ENCODE results near the gene CTTNBP2NL. TPM values are rescaled to one million over a fixed set of nuclear protein-coding genes. Genes with fewer than 3 reads are reported as not detected.

Gene CTTNBP2NL
- polyA plus RNA-seq, 2 of the 4 experiments (the other 2 are of a cell fraction), result 5.8 to 8.7 TPM

GRCh38 chr1:112510340-112510739 is 114.3 kb downstream of the CTTNBP2NL start:
- H3K4me1 ChIP-seq, result peaks cover 3% of the 10 kb centered on the region; the same call in 1 of the 3 replicates
- H3K9me3 ChIP-seq, result no peaks in the 10 kb centered on the region
- no peak for TF ChIP-seq FOSB (CRISPR knock-in tag; IDR thresholded peaks at IDR 0.05)
- no peak for TF ChIP-seq RARB (CRISPR knock-in tag; IDR thresholded peaks at IDR 0.05)
- TF ChIP-seq, protein P1, sequence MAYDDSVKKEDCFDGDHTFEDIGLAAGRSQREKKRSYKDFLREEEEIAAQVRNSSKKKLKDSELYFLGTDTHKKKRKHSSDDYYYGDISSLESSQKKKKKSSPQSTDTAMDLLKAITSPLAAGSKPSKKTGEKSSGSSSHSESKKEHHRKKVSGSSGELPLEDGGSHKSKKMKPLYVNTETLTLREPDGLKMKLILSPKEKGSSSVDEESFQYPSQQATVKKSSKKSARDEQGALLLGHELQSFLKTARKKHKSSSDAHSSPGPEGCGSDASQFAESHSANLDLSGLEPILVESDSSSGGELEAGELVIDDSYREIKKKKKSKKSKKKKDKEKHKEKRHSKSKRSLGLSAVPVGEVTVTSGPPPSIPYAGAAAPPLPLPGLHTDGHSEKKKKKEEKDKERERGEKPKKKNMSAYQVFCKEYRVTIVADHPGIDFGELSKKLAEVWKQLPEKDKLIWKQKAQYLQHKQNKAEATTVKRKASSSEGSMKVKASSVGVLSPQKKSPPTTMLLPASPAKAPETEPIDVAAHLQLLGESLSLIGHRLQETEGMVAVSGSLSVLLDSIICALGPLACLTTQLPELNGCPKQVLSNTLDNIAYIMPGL (CRISPR knock-in tag; IDR thresholded peaks at IDR 0.05; ENCODE audit: borderline replicate concordance), result no peak
- TF ChIP-seq EHMT2 (IDR thresholded peaks at IDR 0.05; ENCODE audit: low read depth), result no peak
- TF ChIP-seq, protein P2, sequence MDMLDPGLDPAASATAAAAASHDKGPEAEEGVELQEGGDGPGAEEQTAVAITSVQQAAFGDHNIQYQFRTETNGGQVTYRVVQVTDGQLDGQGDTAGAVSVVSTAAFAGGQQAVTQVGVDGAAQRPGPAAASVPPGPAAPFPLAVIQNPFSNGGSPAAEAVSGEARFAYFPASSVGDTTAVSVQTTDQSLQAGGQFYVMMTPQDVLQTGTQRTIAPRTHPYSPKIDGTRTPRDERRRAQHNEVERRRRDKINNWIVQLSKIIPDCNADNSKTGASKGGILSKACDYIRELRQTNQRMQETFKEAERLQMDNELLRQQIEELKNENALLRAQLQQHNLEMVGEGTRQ (IDR thresholded peaks at IDR 0.05), result no peak
- no peak for TF ChIP-seq TFCP2L1 (CRISPR knock-in tag; IDR thresholded peaks at IDR 0.05)
- TF ChIP-seq MAFK (IDR thresholded peaks at IDR 0.05; ENCODE audit: partially characterized antibody), result no peak
- TF ChIP-seq, protein P3, sequence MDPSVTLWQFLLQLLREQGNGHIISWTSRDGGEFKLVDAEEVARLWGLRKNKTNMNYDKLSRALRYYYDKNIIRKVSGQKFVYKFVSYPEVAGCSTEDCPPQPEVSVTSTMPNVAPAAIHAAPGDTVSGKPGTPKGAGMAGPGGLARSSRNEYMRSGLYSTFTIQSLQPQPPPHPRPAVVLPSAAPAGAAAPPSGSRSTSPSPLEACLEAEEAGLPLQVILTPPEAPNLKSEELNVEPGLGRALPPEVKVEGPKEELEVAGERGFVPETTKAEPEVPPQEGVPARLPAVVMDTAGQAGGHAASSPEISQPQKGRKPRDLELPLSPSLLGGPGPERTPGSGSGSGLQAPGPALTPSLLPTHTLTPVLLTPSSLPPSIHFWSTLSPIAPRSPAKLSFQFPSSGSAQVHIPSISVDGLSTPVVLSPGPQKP (IDR thresholded peaks at IDR 0.05; ENCODE audit: low read depth, low read length), result no peak
- TF ChIP-seq BHLHE40 (IDR thresholded peaks at IDR 0.05; ENCODE audit: low read depth, low read length), result no peak
- no peak for TF ChIP-seq HEYL (CRISPR knock-in tag; IDR thresholded peaks at IDR 0.05)
- TF ChIP-seq, protein P4, sequence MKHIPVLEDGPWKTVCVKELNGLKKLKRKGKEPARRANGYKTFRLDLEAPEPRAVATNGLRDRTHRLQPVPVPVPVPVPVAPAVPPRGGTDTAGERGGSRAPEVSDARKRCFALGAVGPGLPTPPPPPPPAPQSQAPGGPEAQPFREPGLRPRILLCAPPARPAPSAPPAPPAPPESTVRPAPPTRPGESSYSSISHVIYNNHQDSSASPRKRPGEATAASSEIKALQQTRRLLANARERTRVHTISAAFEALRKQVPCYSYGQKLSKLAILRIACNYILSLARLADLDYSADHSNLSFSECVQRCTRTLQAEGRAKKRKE (CRISPR knock-in tag; IDR thresholded peaks at IDR 0.05; ENCODE audit: low read depth), result no peak
- TF ChIP-seq HDAC2 (IDR thresholded peaks at IDR 0.05), result no peak
- no peak for TF ChIP-seq FOSL2 (IDR thresholded peaks at IDR 0.05)
- no peak for TF ChIP-seq FOSL2 (CRISPR knock-in tag; IDR thresholded peaks at IDR 0.05)
- TF ChIP-seq, protein P5, sequence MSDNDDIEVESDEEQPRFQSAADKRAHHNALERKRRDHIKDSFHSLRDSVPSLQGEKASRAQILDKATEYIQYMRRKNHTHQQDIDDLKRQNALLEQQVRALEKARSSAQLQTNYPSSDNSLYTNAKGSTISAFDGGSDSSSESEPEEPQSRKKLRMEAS (IDR thresholded peaks at IDR 0.05), result no peak
- no peak for TF ChIP-seq ZNF302 (CRISPR knock-in tag; IDR thresholded peaks at IDR 0.05)
- no peak for TF ChIP-seq PHF8 (IDR thresholded peaks at IDR 0.05; ENCODE audit: borderline replicate concordance, low read depth)
- no peak for TF ChIP-seq ZC3H11A (IDR thresholded peaks at IDR 0.05)
- TF ChIP-seq ZFP36 (IDR thresholded peaks at IDR 0.05; ENCODE audit: borderline replicate concordance, partially characterized antibody), result no peak
- no peak for TF ChIP-seq SREBF2 (IDR thresholded peaks at IDR 0.05)
- H3K4me2 ChIP-seq, result no peak overlapping the region
- H3K27ac ChIP-seq, result no peak overlapping the region
- FAIRE-seq, result no peak
- no peak overlapping the region for H3K4me3 ChIP-seq
- ChIA-PET POLR2A (no interaction called here), CTCF (interaction anchor here (0.8 to 1.4 kb wide), 2 partner anchors 9 to 120 kb away, joined by 3 to 8 read pairs; no protein-coding TSS in a partner anchor)
- WGBS (ENCODE audit: missing lambda C conversion rate), result 84% methylated on average over 7 of the region's 7 CpGs
- ATAC-seq, result no peak
- no peak for DNase-seq (ENCODE audit: low read depth in 1 of 2, low spot score in 1 of 2)

Small RNAs within 50 kb of the gene (small RNA-seq; reads per million reads assigned to genes)
- 0 to 0.29 (median 0) reads per million in 6 experiments for gene RF01210

Other genes starting within 250 kb of the CTTNBP2NL start
- gene WNT2B, start 112.8 kb downstream of the CTTNBP2NL start, polyA plus RNA-seq (2011; rRNA removed), result 0.26 and 0.37 TPM in 2 replicates
- gene WNT2B, start 112.8 kb downstream of the CTTNBP2NL start, polyA plus RNA-seq (2017; fragmentation: RNase III; extraction: RNeasy Plus Mini Kit Qiagen cat#74134 plus additional on column Dnase treatment), result 0.21 to 0.32 TPM (median 0.28 TPM) in 3 replicates
- gene ST7L, start 222.9 kb downstream of the CTTNBP2NL start, polyA plus RNA-seq (2011; rRNA removed), result 10.5 and 12.0 TPM in 2 replicates
- gene ST7L, start 222.9 kb downstream of the CTTNBP2NL start, polyA plus RNA-seq (2017; fragmentation: RNase III; extraction: RNeasy Plus Mini Kit Qiagen cat#74134 plus additional on column Dnase treatment), result 10.2 to 10.8 TPM (median 10.3 TPM) in 3 replicates
- 99.7 and 136 TPM in 2 replicates for gene CAPZA1, start 223.6 kb downstream of the CTTNBP2NL start, polyA plus RNA-seq (2011; rRNA removed)
- 103 to 109 TPM (median 104 TPM) in 3 replicates for gene CAPZA1, start 223.6 kb downstream of the CTTNBP2NL start, polyA plus RNA-seq (2017; fragmentation: RNase III; extraction: RNeasy Plus Mini Kit Qiagen cat#74134 plus additional on column Dnase treatment)